ENCODE data around the gene MBNL2. TPM values are rescaled to one million over a fixed set of nuclear protein-coding genes. Genes with fewer than 3 reads are reported as not detected.

Gene MBNL2
- total and polyA plus RNA-seq, 2 experiments from 2014 or later: 0.55 to 3.2 TPM

DNA sequence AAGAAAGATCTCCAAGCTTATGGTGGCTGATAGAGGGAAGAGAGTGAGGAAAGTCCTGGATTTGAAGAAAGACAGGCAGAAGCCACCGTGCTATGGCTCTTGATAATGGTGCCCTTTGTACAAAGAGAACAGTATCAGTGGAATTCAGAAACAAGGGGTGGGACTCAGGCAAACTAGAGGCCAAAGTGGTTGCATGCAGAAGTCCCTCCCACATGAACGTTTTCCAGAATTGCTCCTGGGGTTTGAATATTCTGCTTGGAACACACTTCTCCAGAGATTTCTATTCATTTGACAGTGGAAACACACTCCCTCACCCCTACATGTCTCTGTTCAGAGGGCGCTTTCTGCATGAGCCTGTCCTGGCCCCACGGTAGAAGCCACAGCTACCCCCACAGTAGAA lies 10.1 kb upstream of the MBNL2 start (continued):
- TF ChIP-seq, protein P1, sequence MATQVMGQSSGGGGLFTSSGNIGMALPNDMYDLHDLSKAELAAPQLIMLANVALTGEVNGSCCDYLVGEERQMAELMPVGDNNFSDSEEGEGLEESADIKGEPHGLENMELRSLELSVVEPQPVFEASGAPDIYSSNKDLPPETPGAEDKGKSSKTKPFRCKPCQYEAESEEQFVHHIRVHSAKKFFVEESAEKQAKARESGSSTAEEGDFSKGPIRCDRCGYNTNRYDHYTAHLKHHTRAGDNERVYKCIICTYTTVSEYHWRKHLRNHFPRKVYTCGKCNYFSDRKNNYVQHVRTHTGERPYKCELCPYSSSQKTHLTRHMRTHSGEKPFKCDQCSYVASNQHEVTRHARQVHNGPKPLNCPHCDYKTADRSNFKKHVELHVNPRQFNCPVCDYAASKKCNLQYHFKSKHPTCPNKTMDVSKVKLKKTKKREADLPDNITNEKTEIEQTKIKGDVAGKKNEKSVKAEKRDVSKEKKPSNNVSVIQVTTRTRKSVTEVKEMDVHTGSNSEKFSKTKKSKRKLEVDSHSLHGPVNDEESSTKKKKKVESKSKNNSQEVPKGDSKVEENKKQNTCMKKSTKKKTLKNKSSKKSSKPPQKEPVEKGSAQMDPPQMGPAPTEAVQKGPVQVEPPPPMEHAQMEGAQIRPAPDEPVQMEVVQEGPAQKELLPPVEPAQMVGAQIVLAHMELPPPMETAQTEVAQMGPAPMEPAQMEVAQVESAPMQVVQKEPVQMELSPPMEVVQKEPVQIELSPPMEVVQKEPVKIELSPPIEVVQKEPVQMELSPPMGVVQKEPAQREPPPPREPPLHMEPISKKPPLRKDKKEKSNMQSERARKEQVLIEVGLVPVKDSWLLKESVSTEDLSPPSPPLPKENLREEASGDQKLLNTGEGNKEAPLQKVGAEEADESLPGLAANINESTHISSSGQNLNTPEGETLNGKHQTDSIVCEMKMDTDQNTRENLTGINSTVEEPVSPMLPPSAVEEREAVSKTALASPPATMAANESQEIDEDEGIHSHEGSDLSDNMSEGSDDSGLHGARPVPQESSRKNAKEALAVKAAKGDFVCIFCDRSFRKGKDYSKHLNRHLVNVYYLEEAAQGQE (IDR thresholded peaks at IDR 0.05; ENCODE audit: unreplicated experiment): no peak
- TF ChIP-seq POLR2AphosphoS5 (IDR thresholded peaks at IDR 0.05; ENCODE audit: low read depth) (no peak), EZH2phosphoT487 (IDR thresholded peaks at IDR 0.05; ENCODE audit: unreplicated experiment) (no peak), ZNF114 (CRISPR knock-in tag; IDR thresholded peaks at IDR 0.05) (no peak), EZH2 (IDR thresholded peaks at IDR 0.05; ENCODE audit: low read depth, unreplicated experiment) (no peak), NANOG (IDR thresholded peaks at IDR 0.05; ENCODE audit: borderline replicate concordance) (no peak), ZNF331 (CRISPR knock-in tag; IDR thresholded peaks at IDR 0.05; ENCODE audit: low read depth) (no peak), JUNB (IDR thresholded peaks at IDR 0.05; ENCODE audit: unreplicated experiment) (no peak)
- TF ChIP-seq, protein P2, sequence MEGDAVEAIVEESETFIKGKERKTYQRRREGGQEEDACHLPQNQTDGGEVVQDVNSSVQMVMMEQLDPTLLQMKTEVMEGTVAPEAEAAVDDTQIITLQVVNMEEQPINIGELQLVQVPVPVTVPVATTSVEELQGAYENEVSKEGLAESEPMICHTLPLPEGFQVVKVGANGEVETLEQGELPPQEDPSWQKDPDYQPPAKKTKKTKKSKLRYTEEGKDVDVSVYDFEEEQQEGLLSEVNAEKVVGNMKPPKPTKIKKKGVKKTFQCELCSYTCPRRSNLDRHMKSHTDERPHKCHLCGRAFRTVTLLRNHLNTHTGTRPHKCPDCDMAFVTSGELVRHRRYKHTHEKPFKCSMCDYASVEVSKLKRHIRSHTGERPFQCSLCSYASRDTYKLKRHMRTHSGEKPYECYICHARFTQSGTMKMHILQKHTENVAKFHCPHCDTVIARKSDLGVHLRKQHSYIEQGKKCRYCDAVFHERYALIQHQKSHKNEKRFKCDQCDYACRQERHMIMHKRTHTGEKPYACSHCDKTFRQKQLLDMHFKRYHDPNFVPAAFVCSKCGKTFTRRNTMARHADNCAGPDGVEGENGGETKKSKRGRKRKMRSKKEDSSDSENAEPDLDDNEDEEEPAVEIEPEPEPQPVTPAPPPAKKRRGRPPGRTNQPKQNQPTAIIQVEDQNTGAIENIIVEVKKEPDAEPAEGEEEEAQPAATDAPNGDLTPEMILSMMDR (conservative IDR thresholded peaks at IDR 0.05; ENCODE audit: low read depth in 2 of 2): no peak
- TF ChIP-seq, protein P3, sequence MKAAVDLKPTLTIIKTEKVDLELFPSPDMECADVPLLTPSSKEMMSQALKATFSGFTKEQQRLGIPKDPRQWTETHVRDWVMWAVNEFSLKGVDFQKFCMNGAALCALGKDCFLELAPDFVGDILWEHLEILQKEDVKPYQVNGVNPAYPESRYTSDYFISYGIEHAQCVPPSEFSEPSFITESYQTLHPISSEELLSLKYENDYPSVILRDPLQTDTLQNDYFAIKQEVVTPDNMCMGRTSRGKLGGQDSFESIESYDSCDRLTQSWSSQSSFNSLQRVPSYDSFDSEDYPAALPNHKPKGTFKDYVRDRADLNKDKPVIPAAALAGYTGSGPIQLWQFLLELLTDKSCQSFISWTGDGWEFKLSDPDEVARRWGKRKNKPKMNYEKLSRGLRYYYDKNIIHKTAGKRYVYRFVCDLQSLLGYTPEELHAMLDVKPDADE (IDR thresholded peaks at IDR 0.05): no peak

DNA sequence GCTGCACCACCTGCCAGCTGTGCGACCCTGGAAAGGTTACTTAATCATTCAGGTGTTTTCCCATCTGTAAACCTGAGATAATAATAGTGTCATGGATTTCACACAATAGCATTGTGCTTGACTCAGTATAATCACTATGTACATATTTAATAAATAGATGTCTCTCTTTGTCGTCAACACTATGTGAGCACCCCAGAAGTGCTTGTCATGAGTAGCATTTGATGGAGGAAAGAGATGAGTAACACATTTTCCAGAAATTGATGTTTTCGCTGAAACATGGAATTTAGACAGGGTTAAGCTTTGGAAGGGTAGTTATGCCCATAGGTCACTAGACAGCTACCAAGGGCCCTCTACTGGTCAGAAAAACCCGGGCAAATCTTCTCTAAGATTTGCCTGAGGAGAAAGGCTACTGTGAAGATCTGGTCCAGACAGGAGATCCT lies 9.5 kb upstream of the MBNL2 start:
- no peaks in the 10 kb centered on the region for H3K4me1 ChIP-seq (ENCODE audit: insufficient read depth)
- Mint-ChIP-seq H3K27me3 (ENCODE audit: insufficient read depth, low read depth, poor library complexity) (no peaks in the 10 kb centered on the region), H3K27ac (no peak overlapping the region), H3K4me3 (no peak overlapping the region), H3K9me3 (peaks cover 2% of the 10 kb centered on the region), H3K36me3 (ENCODE audit: low read depth) (no peaks in the 10 kb centered on the region), H3K4me1 (no peaks in the 10 kb centered on the region)
- H3K36me3 ChIP-seq (ENCODE audit: insufficient read depth): no peaks in the 10 kb centered on the region
- no peaks in the 10 kb centered on the region for H3F3A ChIP-seq (replicated peaks; ENCODE audit: low read depth)
- ATAC-seq: peak; percentile 50; the same call in 2 of the 3 replicates
- no peaks in the 10 kb centered on the region for H3K9me2 ChIP-seq (ENCODE audit: insufficient read depth)
- no peaks in the 10 kb centered on the region for H3K79me2 ChIP-seq (replicated peaks; ENCODE audit: insufficient read depth)
- H3K27me3 ChIP-seq (ENCODE audit: insufficient read depth): no peaks in the 10 kb centered on the region
- TF ChIP-seq NANOG (IDR thresholded peaks at IDR 0.05; ENCODE audit: borderline replicate concordance): no peak
- TF ChIP-seq, protein P2 (conservative IDR thresholded peaks at IDR 0.05; ENCODE audit: low read depth in 2 of 2): peak; percentile 58 to 59
- H4K20me1 ChIP-seq (replicated peaks; ENCODE audit: insufficient read depth): peaks cover 4% of the 10 kb centered on the region
- H3K4me3 ChIP-seq: no peak overlapping the region
- no peak overlapping the region for H3K4me2 ChIP-seq
- peak; percentile 26 for DNase-seq (ENCODE audit: low spot score)
- H3K27ac ChIP-seq (ENCODE audit: low read depth): no peak overlapping the region
- H2AFZ ChIP-seq: no peak overlapping the region
